ENCODE measurements around the gene SHB. TPM values are rescaled to one million over a fixed set of nuclear protein-coding genes. Genes with fewer than 3 reads are reported as not detected.

The SHB gene
- total RNA-seq, 2 donors from 2014 or later, result 33.9 to 39.9 TPM

- no peaks in the 10 kb centered on the region for H3K9me3 ChIP-seq
- H3K36me3 ChIP-seq, result no peaks in the 10 kb centered on the region
- peak overlapping the region; percentile 86 to 92 for H3K4me3 ChIP-seq
- TF ChIP-seq, protein P1, sequence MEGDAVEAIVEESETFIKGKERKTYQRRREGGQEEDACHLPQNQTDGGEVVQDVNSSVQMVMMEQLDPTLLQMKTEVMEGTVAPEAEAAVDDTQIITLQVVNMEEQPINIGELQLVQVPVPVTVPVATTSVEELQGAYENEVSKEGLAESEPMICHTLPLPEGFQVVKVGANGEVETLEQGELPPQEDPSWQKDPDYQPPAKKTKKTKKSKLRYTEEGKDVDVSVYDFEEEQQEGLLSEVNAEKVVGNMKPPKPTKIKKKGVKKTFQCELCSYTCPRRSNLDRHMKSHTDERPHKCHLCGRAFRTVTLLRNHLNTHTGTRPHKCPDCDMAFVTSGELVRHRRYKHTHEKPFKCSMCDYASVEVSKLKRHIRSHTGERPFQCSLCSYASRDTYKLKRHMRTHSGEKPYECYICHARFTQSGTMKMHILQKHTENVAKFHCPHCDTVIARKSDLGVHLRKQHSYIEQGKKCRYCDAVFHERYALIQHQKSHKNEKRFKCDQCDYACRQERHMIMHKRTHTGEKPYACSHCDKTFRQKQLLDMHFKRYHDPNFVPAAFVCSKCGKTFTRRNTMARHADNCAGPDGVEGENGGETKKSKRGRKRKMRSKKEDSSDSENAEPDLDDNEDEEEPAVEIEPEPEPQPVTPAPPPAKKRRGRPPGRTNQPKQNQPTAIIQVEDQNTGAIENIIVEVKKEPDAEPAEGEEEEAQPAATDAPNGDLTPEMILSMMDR (IDR thresholded peaks at IDR 0.05), result no peak
- H3K27me3 ChIP-seq, result no peaks in the 10 kb centered on the region
- peak overlapping the region; percentile 95 to 99 for H3K27ac ChIP-seq
- DNase-seq (ENCODE audit: low spot score), result no peak
- peaks cover 0 to 57% of the 10 kb centered on the region in 2 donors for H3K4me1 ChIP-seq
Measured at GRCh38 chr9:38067859-38068681, 957 bp downstream of the SHB start.

GRCh38 chr9:38066914-38067858, 1.8 kb downstream of the SHB start:
- Histone ChIP-seq H3K4me3 (peak overlapping the region; percentile 86 to 92), H3K9me3 (no peaks in the 10 kb centered on the region), H3K4me1 (peaks cover 3 to 66% of the 10 kb centered on the region in 2 donors), H3K27me3 (no peaks in the 10 kb centered on the region), H3K27ac (peak overlapping the region; percentile 95 to 99), H3K36me3 (no peaks in the 10 kb centered on the region)
- TF ChIP-seq, protein P1 (IDR thresholded peaks at IDR 0.05), result no peak
- no peak for DNase-seq (ENCODE audit: low spot score)

DNA sequence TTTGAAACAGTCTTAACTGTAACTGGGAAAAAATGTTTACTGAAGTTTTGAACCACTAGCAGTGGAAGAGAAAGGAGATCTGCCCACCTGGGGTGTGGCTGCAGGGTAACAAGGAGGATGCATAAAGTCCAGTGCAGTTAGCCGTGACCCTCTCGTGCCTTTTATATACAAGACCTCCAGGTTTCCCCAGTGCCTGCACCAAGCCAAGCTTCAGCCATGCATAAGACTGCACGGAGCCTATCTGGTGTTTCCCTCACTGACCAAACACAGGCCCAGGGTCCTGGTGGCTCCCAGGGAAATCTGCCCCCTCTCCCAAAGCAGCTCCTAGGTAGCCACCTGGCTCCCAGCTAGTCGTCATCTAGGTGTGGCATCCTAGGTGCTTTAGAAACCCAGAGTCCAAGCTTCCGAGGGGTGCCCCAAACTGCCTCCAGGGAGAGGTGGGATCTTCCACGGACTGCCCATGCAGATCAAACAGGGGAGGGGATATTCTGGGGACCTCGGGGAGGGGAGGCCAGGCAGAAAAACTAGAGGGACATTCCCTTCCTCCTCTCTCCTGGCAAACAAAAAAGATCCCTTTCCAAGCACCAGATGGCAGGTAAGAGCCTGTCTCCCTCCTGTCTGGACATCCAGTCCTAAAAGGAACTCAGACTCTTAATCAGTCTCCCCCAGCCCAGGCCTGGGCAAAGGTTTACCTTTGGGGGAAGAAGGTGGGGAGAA, 2.7 kb downstream of the SHB start:
- H3K27ac ChIP-seq, result peak overlapping the region; percentile 95 to 99
- H3K27me3 ChIP-seq, result no peaks in the 10 kb centered on the region
- peak overlapping the region; percentile 86 to 92 for H3K4me3 ChIP-seq
- H3K9me3 ChIP-seq, result no peaks in the 10 kb centered on the region
- no peak for DNase-seq (ENCODE audit: low spot score)
- H3K4me1 ChIP-seq, result peaks cover 3 to 74% of the 10 kb centered on the region in 2 donors
- TF ChIP-seq, protein P1 (IDR thresholded peaks at IDR 0.05), result peak in 1 of 2 donors; percentile 17
- H3K36me3 ChIP-seq, result no peaks in the 10 kb centered on the region

DNA sequence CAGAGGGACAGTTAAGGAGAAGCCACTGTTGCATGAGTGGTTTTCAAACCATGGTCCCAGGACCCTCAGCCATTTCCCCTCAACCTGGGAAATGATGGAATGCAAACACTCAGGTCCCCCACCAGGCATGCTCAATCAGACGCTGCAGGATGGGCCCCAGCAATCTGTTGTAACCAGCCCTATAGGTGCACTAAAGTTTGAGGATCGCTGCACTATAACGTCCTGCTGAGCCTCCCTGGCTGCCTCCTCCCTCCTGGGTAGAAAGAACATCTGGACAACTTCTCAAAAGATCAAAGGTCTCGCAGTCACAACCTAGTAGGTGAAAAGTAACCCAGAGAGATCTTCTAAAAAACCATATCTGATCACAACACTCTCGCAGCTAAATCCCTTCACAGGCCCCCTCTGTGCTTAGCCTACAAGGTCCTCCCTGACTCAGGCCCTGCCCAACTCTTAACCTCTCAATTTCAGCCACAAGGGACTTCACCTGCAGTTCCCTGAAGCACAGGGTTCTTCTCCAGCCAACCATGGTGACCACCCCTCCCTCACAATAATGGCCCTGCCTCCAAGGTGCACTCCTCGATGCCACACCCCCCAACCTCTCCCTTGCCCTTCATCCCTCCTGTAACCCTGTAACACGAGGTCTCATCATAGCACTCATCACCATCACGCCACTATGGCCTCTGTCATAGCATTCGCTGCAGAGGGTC, 3.5 kb downstream of the SHB start:
- Histone ChIP-seq H3K4me3 (peak overlapping the region in 1 of 2 donors; percentile 92), H3K4me1 (peaks cover 3 to 82% of the 10 kb centered on the region in 2 donors), H3K36me3 (no peaks in the 10 kb centered on the region), H3K9me3 (no peaks in the 10 kb centered on the region), H3K27me3 (no peaks in the 10 kb centered on the region), H3K27ac (peak overlapping the region; percentile 95 to 99)
- no peak for DNase-seq (ENCODE audit: low spot score)
- TF ChIP-seq, protein P1 (IDR thresholded peaks at IDR 0.05), result no peak

- Histone ChIP-seq H3K36me3 (no peaks in the 10 kb centered on the region), H3K9me3 (no peaks in the 10 kb centered on the region), H3K4me3 (no peak overlapping the region), H3K4me1 (peaks cover 3 to 83% of the 10 kb centered on the region in 2 donors), H3K27ac (peak overlapping the region; percentile 95 to 99), H3K27me3 (no peaks in the 10 kb centered on the region)
- TF ChIP-seq, protein P1 (IDR thresholded peaks at IDR 0.05), result no peak
- no peak for DNase-seq (ENCODE audit: low spot score)
Measured at GRCh38 chr9:38064842-38065368, 4.1 kb downstream of the SHB start.
